Parathyroid adenoma (tissue), 2 donors: Measurements from ENCODE around the gene TSPAN3.

ENCODE experiments used
- H2AFZ ChIP-seq: fragments of 300-600 bp; sonication (generic); one replicate; pipeline ENCODE4 v1.7.0; 2017; ENCODE audit warnings: antibody characterized with exemption, mild to moderate bottlenecking
- H3K27ac ChIP-seq: fragments of 300-600 bp; sonication (generic); one replicate; pipeline ENCODE4 v1.7.0; 2017
- H3K27me3 ChIP-seq: fragments of 300-600 bp; sonication (generic); one replicate; pipeline ENCODE4 v1.7.0; 2017; ENCODE audit warnings: low read length; ENCODE audit not compliant: control insufficient read depth, insufficient read depth
- H3K36me3 ChIP-seq: fragments of 300-600 bp; sonication (generic); one replicate; pipeline ENCODE4 v1.7.0; 2017; ENCODE audit warnings: low read length; ENCODE audit not compliant: control insufficient read depth, insufficient read depth
- H3K4me1 ChIP-seq: fragments of 300-600 bp; sonication (generic); one replicate; pipeline ENCODE4 v1.7.0; 2017; ENCODE audit warnings: control low read depth
- H3K4me2 ChIP-seq: fragments of 300-600 bp; sonication (generic); one replicate; pipeline ENCODE4 v1.7.0; 2017; ENCODE audit warnings: low read length
- H3K4me3 ChIP-seq: fragments of 300-600 bp; sonication (generic); one replicate; pipeline ENCODE4 v1.7.0; 2017; ENCODE audit warnings: low read depth, low read length
- H3K79me2 ChIP-seq: fragments of 300-600 bp; sonication (generic); one replicate; pipeline ENCODE4 v1.7.0; 2017; ENCODE audit warnings: control low read depth
- H3K9ac ChIP-seq: fragments of 300-600 bp; sonication (generic); one replicate; pipeline ENCODE4 v1.7.0; 2017; ENCODE audit warnings: mild to moderate bottlenecking
- H3K9me3 ChIP-seq: fragments of 300-600 bp; sonication (generic); one replicate; pipeline ENCODE4 v1.7.0; 2017; ENCODE audit warnings: low read length; ENCODE audit not compliant: control insufficient read depth
- TF ChIP-seq, protein P1 (sequence below): fragments of 300-600 bp; sonication (generic); IDR thresholded peaks from one replicate; pipeline ENCODE4 v1.7.0; 2017; ENCODE audit warnings: antibody characterized with exemption, mild to moderate bottlenecking
- donor health status: primary hyperparathyroidism.

Gene TSPAN3

GRCh38 chr15:77026501-77027110 lies 44.3 kb downstream of the TSPAN3 start:
- no peaks in the 10 kb centered on the region for H3K9me3 ChIP-seq
- H3K79me2 ChIP-seq: no peaks in the 10 kb centered on the region
- TF ChIP-seq, protein P1, sequence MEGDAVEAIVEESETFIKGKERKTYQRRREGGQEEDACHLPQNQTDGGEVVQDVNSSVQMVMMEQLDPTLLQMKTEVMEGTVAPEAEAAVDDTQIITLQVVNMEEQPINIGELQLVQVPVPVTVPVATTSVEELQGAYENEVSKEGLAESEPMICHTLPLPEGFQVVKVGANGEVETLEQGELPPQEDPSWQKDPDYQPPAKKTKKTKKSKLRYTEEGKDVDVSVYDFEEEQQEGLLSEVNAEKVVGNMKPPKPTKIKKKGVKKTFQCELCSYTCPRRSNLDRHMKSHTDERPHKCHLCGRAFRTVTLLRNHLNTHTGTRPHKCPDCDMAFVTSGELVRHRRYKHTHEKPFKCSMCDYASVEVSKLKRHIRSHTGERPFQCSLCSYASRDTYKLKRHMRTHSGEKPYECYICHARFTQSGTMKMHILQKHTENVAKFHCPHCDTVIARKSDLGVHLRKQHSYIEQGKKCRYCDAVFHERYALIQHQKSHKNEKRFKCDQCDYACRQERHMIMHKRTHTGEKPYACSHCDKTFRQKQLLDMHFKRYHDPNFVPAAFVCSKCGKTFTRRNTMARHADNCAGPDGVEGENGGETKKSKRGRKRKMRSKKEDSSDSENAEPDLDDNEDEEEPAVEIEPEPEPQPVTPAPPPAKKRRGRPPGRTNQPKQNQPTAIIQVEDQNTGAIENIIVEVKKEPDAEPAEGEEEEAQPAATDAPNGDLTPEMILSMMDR: no peak
- H3K4me2 ChIP-seq: no peak overlapping the region
- H2AFZ ChIP-seq: no peak overlapping the region
- H3K9ac ChIP-seq: no peak overlapping the region
- H3K27me3 ChIP-seq: no peaks in the 10 kb centered on the region
- no peaks in the 10 kb centered on the region for H3K36me3 ChIP-seq
- no peak overlapping the region for H3K4me3 ChIP-seq
- no peaks in the 10 kb centered on the region for H3K4me1 ChIP-seq
- no peak overlapping the region for H3K27ac ChIP-seq

DNA sequence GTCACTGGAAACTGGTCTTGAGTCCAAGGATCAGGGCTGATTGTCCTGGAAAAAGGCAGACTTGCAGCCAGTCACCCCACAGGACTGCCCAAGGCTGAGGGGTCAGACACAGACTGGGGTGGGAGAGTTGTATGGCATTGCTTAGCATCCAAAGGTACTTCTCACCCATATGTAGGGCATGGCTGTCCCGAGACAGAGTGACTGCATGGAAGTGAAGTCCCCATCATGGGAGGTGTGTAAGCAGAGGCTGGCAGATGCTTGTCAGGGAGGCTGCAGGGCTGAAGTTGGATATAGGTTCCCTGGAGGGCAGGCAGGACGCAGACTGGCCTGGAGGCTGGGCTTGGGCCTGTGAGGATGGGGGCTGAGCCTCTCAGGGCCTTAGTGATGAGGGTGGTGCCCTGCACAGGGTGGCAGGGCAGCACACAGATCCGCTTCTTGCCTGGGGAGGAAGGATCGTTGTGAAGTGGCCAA lies 44.9 kb downstream of the TSPAN3 start:
- Histone ChIP-seq H3K27me3 (no peaks in the 10 kb centered on the region), H3K4me1 (no peaks in the 10 kb centered on the region), H2AFZ (no peak overlapping the region), H3K4me2 (no peak overlapping the region), H3K79me2 (no peaks in the 10 kb centered on the region), H3K27ac (no peak overlapping the region), H3K4me3 (no peak overlapping the region), H3K36me3 (no peaks in the 10 kb centered on the region), H3K9ac (no peak overlapping the region), H3K9me3 (no peaks in the 10 kb centered on the region)
- TF ChIP-seq, protein P1: no peak

DNA sequence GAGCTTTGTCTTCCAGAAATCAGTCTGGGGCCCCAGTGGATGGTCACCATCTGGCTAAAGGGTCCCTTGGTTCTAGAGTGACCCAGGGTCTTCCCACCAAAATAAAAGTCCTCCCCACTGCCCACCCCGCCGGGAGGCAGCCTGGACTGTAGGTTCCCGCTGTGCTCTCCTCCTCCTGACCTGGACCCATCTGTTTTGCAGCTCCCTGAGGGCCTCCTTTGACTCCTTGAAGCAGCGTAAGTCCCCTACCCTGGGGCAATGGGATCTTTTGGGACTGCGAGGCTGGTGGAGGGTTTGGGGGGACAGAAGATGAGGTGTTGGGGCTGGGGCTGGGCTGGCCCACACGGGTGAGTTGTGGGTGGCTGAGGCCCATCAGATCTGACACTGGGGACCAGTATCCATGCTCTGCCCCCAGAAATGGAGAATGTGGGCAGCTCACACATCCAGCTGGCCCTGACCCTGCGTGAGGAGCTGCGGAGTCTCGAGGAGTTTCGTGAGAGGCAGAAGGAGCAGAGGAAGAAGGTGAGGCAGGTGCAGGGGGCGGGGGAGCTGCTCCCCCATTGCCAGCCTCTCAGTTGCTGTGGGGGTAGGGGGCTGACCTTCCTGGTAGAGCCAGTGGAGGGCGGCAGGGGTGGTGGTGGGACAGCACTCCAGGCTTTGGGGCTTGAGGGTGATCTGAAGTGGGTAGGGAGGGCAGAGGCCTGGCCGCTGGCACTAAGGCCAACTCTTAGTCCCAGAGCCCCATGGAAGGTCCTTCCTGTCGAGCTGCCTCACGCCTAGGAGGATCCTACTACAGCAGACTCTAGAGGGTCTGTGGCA lies 45.6 kb downstream of the TSPAN3 start:
- H2AFZ ChIP-seq: no peak overlapping the region
- no peaks in the 10 kb centered on the region for H3K36me3 ChIP-seq
- TF ChIP-seq, protein P1: no peak
- H3K27me3 ChIP-seq: no peaks in the 10 kb centered on the region
- H3K79me2 ChIP-seq: no peaks in the 10 kb centered on the region
- no peak overlapping the region for H3K4me3 ChIP-seq
- H3K4me2 ChIP-seq: no peak overlapping the region
- no peak overlapping the region for H3K9ac ChIP-seq
- no peaks in the 10 kb centered on the region for H3K9me3 ChIP-seq
- H3K4me1 ChIP-seq: no peaks in the 10 kb centered on the region
- no peak overlapping the region for H3K27ac ChIP-seq

GRCh38 chr15:77024273-77025082 lies 46.4 kb downstream of the TSPAN3 start:
- TF ChIP-seq, protein P1: peak; percentile 84
- Histone ChIP-seq H3K4me2 (no peak overlapping the region), H3K27ac (no peak overlapping the region), H3K79me2 (no peaks in the 10 kb centered on the region), H3K9me3 (no peaks in the 10 kb centered on the region), H3K4me1 (no peaks in the 10 kb centered on the region), H3K36me3 (no peaks in the 10 kb centered on the region), H3K4me3 (no peak overlapping the region), H3K27me3 (no peaks in the 10 kb centered on the region), H3K9ac (no peak overlapping the region), H2AFZ (no peak overlapping the region)
